Dedifferentiated amniotic fluid mesenchymal stem cell (primary cell): Measurements from ENCODE around the gene LSM7.

Experiments used
- DNase-seq: peaks from one replicate; pipeline ENCODE4 v3.0.0-alpha.2; 2016; ENCODE audit errors: extremely low spot score

Gene LSM7

GRCh38 chr19:2323707-2324106, 4.7 kb downstream of the LSM7 start:
- DNase-seq, result no peak

- no peak for DNase-seq
Measured at GRCh38 chr19:2321565-2322283, 6.7 kb downstream of the LSM7 start.

GRCh38 chr19:2320939-2321338, 7.4 kb downstream of the LSM7 start:
- DNase-seq, result no peak

- DNase-seq, result no peak
Measured at GRCh38 chr19:2320049-2320448, 8.3 kb downstream of the LSM7 start.

- no peak for DNase-seq
Measured at GRCh38 chr19:2319551-2319950, 8.8 kb downstream of the LSM7 start.

- DNase-seq, result no peak
Measured at GRCh38 chr19:2318923-2319322, 9.5 kb downstream of the LSM7 start.

- DNase-seq, result no peak
Measured at GRCh38 chr19:2317756-2318155, 10.6 kb downstream of the LSM7 start.

GRCh38 chr19:2317300-2317699, 11.1 kb downstream of the LSM7 start:
- DNase-seq, result no peak

GRCh38 chr19:2315818-2316353, 12.5 kb downstream of the LSM7 start:
- DNase-seq, result peak; percentile 22

GRCh38 chr19:2315121-2315817, 13.1 kb downstream of the LSM7 start:
- DNase-seq, result no peak

GRCh38 chr19:2312820-2313501, 15.4 kb downstream of the LSM7 start:
- DNase-seq, result no peak

GRCh38 chr19:2311093-2311492, 17.3 kb downstream of the LSM7 start:
- no peak for DNase-seq

GRCh38 chr19:2309734-2310362, 18.5 kb downstream of the LSM7 start:
- DNase-seq, result no peak

- DNase-seq, result no peak
Measured at GRCh38 chr19:2308114-2308556, 20.3 kb downstream of the LSM7 start, which contains the start of gene LINGO3. LINGO3 (minus strand) TSS chr19:2308154; CDS start chr19:2291776, 16,378 bp downstream.

GRCh38 chr19:2307518-2308012, 20.8 kb downstream of the LSM7 start:
- DNase-seq, result no peak

GRCh38 chr19:2306971-2307370, 21.4 kb downstream of the LSM7 start:
- DNase-seq, result no peak

- no peak for DNase-seq
Measured at GRCh38 chr19:2306281-2306806, 22.0 kb downstream of the LSM7 start.

GRCh38 chr19:2305452-2306280, 22.7 kb downstream of the LSM7 start:
- DNase-seq, result no peak

GRCh38 chr19:2303211-2303798, 25.1 kb downstream of the LSM7 start:
- DNase-seq, result no peak
